IPS-NIHi7 (cell line): ENCODE data around the gene DMGDH.

Source experiments
- DNase-seq: peaks from one replicate; pipeline ENCODE4 v3.0.0; 2012; ENCODE audit warnings: mixed read lengths; ENCODE audit errors: extremely low spot score

The DMGDH gene

DNA sequence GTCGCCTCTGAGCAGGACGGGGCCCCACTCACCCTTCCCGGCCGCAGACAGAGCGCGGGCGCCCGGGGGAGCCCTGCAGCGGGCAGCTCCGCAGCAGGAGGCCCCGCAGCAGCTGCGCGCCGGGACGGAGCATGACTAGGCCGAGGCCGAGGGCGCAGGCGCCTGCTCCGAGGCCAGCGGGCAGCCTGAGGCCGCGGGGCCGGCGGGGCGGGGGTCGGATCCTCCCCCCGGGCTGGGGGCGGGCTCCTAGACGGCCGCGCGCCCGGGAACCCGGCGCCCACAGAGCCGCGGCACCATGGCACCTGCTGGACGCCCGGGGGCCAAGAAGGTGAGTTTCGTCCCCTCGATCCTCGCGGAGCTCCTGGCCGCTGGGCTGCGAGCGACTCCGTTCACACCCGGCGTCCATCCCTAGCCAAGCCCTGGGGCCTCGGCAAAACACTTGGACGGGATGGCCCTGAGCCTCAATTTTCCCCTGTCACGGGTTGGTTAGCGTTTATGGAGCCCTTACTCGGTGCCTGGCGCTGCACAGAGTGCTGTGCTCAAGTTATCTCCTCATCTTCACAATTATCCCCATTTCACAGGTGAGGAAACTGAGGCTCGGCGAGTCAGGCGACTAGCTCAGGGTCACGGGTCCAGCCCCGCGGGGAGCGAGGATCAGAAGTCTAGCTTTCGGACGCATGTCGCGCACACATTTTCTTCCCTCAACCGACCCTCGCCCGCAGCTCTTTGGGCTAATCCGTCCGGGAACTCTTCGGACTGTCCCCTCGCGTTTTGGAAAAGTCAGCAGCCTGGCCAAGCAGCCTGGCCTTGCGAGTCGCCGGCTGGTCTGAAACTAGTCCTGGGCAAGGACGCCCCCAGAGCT lies at the start of gene DMGDH, which contains the start of gene BHMT2:
TSS of gene DMGDH (minus strand) at position 187 of the 862 bp plus-strand sequence. CDS start at position 133, 54 bp downstream.
TSS of gene BHMT2 (plus strand) at position 280 of the 862 bp plus-strand sequence. CDS start at position 296, 16 bp downstream.
- peak; percentile 24 for DNase-seq

DNA sequence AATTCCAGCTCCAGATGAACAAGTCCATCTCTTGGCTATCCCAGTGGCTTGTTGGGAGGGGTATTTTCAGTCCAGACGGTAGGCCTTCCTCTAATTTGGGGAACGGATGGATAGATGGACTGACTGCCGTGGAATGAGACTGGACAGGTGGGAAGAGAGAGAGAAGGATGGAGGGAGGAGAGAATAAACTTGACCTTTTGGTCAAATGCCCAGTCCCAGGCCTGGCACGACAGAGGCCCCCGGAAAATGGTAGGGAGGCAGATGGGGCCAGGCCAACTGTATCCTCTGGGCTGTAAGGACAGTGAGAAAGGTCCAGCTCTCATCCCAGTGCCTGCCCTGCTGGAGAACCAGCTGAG lies 43.2 kb upstream of the DMGDH start:
- DNase-seq, result no peak

DNA sequence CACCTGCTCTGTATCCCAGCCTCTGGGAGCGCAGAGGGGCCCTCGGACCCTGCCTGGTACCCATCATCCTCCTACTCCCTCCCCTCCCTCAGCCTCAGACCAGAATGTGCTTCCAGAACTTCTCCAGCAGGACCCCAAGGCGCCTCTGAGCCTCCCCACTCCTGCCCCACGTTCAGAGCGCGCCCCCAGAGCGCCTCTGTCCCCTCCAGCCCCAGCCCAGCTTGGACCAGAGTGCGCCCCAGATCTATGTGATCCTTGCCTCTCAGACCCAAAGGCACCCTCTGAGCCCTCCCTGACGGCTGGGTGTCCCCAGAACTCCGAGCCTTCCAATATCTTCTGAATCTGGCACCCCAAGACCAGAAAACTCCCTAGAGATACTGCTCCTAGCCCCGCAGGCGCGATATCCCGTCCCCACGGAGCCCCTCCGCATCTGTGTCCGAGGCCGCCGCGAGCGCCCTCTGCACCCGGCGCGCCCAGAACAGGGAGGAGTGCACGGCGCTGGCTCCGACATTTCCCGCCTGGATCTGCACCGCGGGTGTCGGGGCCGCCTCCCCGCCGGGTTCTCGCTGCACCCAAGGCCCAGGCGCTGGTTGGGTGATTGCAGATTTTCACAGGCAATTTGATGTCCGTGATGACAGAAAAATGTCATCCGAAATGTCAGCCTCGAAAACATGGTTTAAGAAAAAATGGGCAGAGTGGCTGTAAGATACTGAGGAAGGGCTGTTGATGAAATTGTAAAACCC lies 42.7 kb upstream of the DMGDH start:
- no peak for DNase-seq

DNA sequence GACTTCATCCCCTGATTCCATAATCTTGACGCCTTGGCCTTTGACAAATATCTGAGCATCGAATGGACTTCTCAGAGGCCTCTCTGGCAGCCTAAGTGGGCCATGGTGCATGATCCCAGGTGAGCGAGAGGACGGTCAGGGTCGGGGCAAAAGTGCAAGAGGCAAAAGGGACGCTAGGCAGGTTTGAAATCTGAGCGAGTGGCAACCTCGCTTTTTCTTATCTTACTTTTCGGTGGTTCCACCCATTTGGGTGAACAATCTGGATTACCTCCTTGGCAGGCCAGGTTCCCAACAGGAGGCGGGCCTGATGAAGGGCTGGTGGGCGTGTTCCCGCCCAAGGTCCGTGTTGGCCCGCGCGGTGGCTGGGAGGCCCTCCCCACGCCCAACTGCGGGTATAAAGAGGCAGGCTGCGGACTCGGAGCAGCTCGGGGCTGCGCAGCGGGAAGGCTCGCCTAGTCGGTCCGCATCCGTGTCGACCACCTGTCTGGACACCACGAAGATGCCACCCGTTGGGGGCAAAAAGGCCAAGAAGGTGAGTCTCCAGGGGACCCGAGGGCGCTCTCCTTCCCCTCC lies 42.0 kb upstream of the DMGDH start, which contains the start of gene BHMT:
TSS of gene BHMT (plus strand) at position 423 of the 573 bp plus-strand sequence. CDS start at position 500, 77 bp downstream.
- DNase-seq, result peak; percentile 57

DNA sequence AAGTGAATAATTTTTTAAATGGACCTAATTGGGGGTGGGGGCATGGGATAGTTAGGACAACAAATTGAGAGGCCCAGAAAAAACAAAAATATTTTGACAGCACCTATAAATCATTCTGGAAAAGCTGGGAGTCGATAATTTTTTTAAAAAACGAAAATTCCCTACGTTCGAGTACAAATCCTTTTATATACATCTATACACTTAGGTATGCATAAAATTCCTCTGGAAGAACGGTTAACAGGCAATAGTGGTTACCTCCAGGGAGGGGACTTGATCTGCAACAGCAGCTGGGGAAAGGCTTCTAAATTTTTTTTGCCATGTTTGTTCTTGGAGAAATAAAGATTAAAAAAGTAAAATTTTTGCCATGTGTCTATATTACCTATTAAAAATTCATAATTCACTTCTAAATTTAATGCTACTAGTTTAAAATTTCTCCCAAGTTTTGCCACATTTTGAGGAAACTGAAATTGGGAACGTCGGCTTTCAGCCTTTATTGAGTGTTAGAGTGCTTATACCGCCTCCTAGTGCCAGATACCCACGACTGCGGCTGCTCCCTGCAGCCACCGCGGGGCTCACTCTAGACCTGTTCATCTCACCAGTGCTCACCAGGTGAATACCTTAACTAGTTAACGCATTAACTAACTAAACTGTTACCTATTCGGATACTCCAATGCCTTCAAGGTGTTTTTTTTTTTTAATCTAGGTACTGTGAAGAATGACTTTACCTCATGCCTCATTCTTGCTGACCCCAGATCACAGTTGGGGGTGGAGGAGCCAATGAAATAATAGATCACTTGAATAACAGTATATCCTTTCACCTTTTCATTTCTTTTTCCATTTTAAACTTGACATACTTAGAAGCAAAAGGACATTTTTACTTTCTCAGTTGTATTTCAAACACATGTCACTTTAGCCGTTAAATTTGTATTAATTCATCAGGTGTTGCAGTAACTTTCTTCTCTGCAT lies 40.3 kb upstream of the DMGDH start:
- DNase-seq, result peak; percentile 72

DNA sequence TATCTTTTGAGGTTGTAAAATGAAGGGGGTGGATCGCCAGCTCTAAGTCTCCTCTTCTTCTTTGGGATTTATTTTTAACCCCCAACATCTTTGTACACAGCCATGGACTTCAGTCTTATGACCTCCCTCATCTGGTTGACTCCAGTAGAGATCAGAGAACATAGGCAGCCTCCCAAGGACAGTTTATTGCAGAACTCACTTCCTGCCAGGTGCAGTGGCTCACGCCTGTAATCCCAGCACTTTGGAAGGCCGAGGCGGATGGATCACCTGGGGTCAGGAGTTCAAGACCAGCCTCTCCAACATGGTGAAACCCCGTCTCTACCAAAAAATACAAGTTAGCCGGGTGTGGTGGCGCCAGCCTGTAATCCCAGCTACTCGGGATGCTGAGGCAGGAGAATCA lies 39.3 kb upstream of the DMGDH start:
- DNase-seq, result no peak

DNA sequence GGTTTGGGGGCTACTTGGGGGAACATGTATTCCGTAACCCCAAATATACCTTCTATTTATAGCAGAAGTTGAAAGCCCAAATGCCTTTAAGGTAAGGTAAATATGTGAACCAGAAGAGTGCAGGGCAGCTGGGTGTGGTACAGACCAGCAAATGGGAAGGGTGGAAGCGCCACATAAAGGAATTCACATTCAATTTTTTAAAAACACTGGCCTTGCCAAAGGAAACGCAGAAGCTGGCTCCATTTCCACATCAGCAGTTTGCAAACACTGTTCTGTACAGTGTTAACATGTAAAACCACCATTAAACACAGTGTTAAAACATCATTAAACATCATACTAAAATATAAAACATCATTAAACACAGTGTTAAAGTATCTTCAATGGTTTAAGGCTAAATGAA lies 38.6 kb upstream of the DMGDH start:
- DNase-seq, result no peak

DNA sequence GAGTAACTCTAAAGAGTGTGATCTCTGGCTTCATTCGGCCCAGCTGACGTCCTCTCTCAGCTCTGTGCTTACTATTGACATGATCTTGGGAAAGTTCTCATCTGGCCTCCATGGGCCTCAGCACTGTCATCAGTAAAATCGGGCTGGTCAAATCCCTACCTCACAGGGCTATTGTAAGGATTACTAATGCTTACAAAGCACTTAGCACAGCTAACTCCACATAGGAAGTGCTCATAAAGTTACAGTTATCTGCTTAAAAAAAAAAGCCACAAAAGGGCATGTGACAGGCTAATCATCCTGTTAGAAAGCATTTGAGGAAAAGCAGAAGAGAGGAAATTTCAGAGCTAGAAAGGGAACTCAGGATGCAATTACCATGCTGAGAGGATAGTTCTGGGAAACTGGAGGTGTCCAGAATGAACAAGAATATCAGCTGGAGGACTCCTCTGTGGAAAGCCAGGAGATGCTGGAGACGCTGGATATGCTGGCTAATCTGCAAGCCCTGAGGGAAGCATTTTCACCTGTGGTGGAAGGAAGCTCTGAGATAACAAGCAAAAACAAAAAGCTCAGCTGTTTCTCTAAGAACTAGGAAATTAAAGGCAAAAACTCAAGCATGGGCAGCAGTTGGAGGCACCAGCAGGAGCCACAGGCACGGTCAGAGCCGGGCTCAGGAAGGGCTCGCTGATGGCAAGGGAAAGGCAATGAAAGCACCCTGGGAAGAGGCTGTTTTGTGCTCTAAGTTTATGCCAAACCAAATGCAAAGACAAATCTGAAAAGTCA lies 37.7 kb upstream of the DMGDH start:
- no peak for DNase-seq

DNA sequence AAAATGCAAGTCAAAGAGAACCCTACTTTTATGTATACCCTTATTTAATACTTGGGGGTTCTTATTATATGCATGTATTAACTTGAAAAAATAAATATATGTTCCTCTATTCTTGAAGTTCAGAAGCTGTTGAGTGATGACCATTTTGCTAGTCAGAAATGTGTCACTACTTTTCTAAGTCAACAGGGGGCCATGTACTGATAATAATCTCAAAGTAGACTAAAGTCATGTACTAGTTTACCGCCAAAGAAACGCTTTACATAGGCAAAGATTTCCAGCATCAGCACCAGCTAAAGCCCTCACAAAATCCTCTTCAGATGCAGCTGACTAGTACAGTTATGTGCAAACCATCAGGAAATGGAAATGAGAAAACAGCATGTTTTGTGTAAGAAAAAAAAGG lies 36.4 kb upstream of the DMGDH start:
- no peak for DNase-seq

DNA sequence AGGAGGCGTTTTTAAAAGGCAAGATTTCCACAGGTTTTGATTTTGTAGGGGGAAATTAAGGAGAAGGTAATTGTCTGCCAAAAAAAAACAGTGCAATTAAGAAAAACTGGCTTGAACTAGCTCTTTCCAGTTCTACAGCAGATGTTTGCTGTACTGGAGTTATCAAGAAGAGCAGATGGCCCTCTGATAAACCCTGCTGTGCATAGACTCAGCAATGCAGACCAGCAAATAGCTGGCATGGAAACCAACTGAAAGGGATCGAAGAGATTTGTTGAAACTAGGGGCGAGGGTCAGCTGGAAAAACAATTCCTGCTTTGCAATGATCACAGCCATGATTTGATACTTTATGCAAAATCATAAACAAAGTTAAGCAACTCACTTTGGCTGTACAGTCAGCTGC lies 24.3 kb upstream of the DMGDH start:
- DNase-seq, result no peak

DNA sequence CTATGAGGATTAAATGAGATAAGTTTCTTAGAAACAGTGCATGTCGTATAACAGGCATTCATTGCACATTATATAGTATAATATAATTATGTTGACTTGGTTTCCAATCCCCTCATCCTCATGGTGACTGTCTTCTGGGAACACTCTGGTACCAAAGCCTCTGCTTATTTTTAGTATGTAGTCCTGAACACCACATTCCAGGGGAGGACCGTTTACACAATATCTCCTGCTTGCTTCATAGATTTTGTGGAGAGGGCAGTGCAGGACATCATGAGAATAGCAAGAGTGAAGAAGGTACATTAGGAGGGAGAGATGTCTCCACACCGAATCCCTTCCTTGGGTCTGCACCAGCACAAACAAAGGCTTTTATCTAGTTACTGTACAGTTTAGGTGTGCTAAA lies 21.6 kb upstream of the DMGDH start:
- no peak for DNase-seq

DNA sequence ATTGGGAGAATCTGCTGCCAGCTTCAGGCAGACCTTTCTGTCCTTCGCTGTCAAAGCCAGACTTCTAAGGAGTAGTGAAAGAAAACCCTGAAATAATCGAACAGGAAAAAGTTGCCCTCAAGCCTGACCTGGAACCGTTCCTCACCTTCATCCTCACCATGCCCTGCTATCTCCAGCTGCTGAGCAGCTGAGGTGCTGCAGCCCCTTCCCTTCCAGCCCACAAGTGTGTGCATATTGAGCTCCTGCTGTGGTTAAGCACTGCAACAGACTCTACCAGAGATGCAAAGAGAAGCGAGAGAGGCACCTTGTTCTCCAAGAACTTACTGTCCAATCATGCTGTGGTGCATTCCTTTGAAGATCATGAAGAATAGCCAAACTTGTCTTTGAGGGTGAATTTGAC lies 19.0 kb upstream of the DMGDH start:
- DNase-seq, result no peak

DNA sequence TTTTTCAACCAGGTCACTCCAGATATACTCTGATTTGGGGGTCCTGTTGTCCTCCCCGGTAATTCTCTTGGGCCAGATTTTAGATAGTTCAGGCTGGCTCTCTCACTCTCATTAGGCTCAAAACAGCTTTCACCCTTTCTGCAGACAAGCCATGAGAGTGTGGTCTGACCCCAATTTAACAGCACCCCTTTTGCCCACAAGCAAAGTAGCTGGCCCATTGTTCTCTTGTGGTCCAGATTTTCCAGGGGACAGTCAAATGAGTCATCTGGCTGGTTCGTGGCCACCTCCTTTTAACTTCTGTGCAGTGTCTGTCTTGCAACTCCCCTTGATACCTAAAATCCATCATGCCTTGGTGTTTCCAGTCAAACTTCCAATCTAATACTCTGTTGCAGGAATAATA lies 16.6 kb upstream of the DMGDH start:
- no peak for DNase-seq

DNA sequence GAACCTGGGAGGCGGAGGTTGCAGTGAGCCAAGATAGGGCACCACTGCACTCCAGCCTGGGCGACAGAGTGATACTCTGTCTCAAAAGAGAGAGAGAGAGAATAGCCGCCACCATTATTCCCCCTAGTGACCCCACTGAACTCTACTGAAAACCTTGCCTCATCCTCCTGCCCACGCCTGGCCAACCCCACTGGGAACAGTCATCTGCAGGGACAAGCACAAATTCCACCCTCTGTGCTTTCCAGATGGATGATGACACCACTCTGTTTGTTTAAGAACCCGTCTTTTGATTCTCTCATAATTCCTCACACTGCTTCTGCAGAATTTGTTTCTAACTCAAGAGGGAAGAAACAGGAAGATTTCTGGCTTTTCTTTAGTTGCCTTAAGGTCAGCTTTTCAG lies 12.3 kb upstream of the DMGDH start:
- no peak for DNase-seq

DNA sequence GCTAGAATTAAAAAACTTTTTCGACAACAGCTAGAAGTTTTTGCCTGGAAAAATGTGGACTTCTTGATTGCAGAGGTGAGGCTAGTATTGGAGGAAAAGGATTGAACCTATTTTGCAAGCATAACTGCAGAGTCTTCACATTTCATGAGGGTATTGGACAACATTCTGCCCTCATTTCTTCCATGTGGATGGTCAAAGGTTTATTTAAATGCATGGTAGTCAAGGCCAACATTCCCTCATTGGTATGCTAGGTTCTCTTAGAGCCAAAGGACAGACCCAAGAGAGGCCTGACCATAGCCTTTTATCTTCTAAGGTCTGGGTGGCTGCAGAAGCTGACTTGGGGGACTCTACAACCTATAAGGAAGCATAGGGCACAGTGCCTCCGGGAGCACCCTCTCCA lies 11.3 kb upstream of the DMGDH start:
- DNase-seq, result no peak

DNA sequence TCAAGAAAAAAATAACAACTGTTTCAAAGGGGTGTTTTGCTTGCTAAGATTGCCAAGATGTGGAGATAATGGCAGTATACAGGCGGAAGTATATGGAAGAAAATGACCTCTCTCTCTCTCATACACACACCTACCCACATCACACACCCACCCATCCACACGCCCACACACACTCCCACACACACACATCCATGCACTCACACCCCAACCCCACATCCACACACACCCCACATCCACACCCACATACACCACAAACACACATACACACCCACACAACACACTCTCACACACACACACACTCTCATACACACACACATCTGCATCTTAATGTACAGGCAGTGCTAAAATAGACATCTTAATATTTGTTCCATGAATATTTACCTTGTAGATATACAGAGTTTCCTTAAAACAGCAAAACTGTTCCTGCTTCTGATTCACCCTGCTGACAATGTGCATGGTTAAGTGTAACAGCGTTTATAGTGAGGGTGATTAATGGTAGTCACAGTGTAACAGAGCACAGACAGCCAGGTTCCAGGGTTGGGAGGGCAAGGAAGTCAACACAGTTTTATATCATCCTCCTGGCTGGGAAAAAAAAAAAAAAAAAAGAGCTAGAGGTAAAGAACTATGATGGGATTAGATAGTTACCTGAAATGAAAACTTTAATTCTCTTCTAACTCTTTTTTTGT lies 8.3 kb upstream of the DMGDH start:
- no peak for DNase-seq

DNA sequence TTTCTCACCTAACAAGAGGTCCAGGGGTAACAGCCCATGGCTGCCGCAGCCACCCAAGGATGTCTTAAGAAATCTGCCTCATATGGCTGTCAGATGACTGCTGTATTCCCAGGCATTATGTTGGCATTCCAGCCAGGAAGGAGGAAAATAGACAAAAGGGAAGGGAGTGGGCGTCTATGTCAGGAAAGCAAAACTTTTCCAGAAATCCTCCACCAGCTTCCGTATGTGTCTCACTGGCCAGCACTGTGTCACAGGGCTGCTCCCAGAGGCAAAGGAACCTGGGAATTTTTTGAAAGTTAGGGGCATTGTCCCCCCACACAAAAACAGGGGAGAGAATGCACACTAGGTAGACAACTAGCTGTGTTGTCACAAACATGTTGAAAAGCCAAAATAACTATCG lies 7.3 kb upstream of the DMGDH start:
- DNase-seq, result no peak

DNA sequence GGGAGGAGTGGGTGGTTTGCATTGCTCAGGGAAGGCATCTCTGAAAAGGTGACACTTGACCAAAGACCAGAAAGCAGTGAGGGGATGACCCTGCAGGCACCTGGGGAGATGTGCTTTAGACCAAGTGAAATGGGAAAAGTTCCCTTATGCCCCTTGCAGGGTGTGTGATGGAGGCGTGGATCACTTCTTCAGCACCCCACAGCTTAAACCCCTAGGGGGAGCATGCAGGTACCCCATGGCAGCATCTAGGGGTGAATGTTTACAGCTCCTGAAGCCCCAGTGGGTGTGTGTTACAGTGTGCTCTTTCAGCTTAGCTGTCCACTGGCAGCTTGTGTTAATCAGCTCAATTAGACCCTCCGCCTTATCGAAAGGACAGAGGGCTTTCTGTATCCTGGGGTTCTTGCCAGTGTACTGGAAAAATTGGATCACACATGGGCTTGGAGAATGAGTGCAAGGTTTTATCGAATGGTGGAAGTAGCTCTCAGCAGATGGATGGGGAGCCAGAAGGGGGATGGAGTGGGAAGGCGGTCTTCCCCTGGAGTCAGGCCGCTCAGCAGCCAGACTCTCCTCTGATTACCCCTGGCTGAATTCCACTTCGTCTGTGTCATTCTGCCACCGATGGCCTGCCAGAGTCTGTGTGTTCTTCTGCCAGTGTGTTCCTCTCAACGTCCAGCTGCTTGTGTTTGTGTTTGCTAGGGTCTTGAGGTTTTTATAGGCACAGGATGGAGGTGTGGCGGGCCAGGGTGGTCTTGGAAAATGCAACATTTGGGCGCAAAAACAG lies 6.4 kb upstream of the DMGDH start:
- no peak for DNase-seq

DNA sequence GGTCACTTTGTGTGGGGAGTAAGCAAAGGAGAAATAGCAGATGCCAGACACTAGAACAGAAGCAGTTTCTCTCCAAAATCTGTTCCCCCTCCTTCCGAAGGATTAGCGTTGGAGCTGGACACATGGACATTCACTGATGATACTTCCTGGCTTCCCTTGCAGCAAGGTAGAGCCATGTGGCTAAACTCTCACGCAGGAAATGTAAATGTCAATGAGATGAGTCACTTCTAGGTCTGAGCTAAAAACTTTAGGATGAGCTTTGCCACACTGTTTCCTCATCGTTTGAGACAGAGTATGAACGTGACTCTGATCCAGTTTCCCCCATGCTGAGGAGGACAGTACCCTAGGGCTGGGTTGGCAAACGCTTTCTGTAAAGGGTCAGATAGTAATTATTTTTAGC lies 5.2 kb upstream of the DMGDH start:
- DNase-seq, result no peak
